ENCODE data around the gene USP35.

GRCh38 chr11:78227921-78228320 is 39.2 kb downstream of the USP35 start:
- TF ChIP-seq CTCF (IDR thresholded peaks at IDR 0.05) (no peak), POLR2AphosphoS5 (IDR thresholded peaks at IDR 0.05; ENCODE audit: low read depth, low read length) (no peak), REST (IDR thresholded peaks at IDR 0.05; ENCODE audit: insufficient read depth in 1 of 2, low read depth in 2 of 2, low read length in 1 of 2) (no peak)

Measured in Panc1 (cell line).